Endothelial cell of umbilical vein (primary cell): ENCODE results near the gene NELFE. TPM values are rescaled to one million over a fixed set of nuclear protein-coding genes. Genes with fewer than 3 reads are reported as not detected.

ENCODE experiments used
- BruUV-seq: library from RNA; stranded (reverse); fragments of 400-500 nt; replicated peaks from 2 replicates; lab custom pipeline; 2021; lab: Mats Ljungman, UMichigan
- CTCF ChIA-PET: fragments of 300-600, 350-600 bp; sonication (Branson Sonifier 250); formaldehyde crosslinking; loops from one replicate; lab custom pipeline; 2021; ENCODE audit warnings: antibody characterized with exemption, inconsistent platforms; lab: Charles Lee
- POLR2A ChIA-PET: fragments of 300-600, 350-600 bp; sonication (Branson Sonifier 250); formaldehyde crosslinking; loops from one replicate; lab custom pipeline; 2021; ENCODE audit warnings: antibody characterized with exemption, inconsistent platforms; lab: Charles Lee
- DNase-seq: peaks from one replicate; pipeline ENCODE4 v3.0.0-alpha.2; 2011; ENCODE audit warnings: low read depth, low spot score
- FAIRE-seq: peaks from 2 replicates; lab custom pipeline; 2011; peaks lifted over from hg19 to GRCh38; lab: Jason Lieb, UNC
- H2AFZ ChIP-seq: 2 replicates; pipeline ENCODE4 v1.6.0; 2012; ENCODE audit warnings: low read depth, low read length, control low read depth, inconsistent platforms
- H3K27ac ChIP-seq: 2 replicates; pipeline ENCODE4 v1.5.1; 2011; ENCODE audit warnings: low read depth, mild to moderate bottlenecking, control low read depth, low read length, moderate library complexity; ENCODE audit not compliant: insufficient read depth
- H3K27me3 ChIP-seq, 2 experiments: 2 replicates each; pipeline versions ENCODE4 v1.6.0 to v1.6.1; 2011; ENCODE audit warnings: low read length in 2 of 2, mixed read lengths in 1 of 2; ENCODE audit not compliant: control insufficient read depth in 2 of 2, insufficient read depth in 2 of 2
- H3K36me3 ChIP-seq, 2 experiments: 2 replicates in 1 of 2; 3 replicates in 1 of 2; pipeline ENCODE4 v1.5.1; 2011; ENCODE audit warnings: low read length in 2 of 2, mild to moderate bottlenecking in 1 of 2, moderate library complexity in 1 of 2; ENCODE audit not compliant: control insufficient read depth in 2 of 2, insufficient read depth in 2 of 2; ENCODE audit errors: extremely low read depth in 1 of 2
- H3K4me1 ChIP-seq: 3 replicates; pipeline ENCODE4 v1.5.1; 2011; ENCODE audit warnings: mild to moderate bottlenecking, low read length; ENCODE audit not compliant: control insufficient read depth, insufficient read depth; ENCODE audit errors: extremely low read depth
- H3K4me2 ChIP-seq: 2 replicates; pipeline ENCODE4 v1.6.1; 2011; ENCODE audit warnings: low read length, control low read depth, mixed read lengths; ENCODE audit not compliant: insufficient read depth
- H3K4me3 ChIP-seq, 3 experiments: fragments of 200-600 bp in 1 of 3; sonication (generic), shearing (Covaris generic) in 1 of 3; replicated peaks in 1 of 3; 2 replicates each; pipeline ENCODE4 v1.5.1; 2011 to 2016; ENCODE audit warnings: control low read depth in 3 of 3, low read length in 3 of 3, mild to moderate bottlenecking in 2 of 3, inconsistent platforms in 1 of 3, low read depth in 1 of 3, moderate library complexity in 1 of 3; ENCODE audit not compliant: insufficient read depth in 1 of 3
- H3K79me2 ChIP-seq: 2 replicates; pipeline ENCODE4 v1.6.0; 2012; ENCODE audit warnings: low read length, inconsistent platforms; ENCODE audit not compliant: control insufficient read depth, insufficient read depth
- H3K9ac ChIP-seq: replicated peaks from 2 replicates; pipeline ENCODE3; 2011; ENCODE audit warnings: low read length, control low read depth; ENCODE audit not compliant: insufficient read depth; ENCODE audit errors: extremely low read depth
- H3K9me1 ChIP-seq: replicated peaks from 3 replicates; pipeline ENCODE4 v1.6.0; 2011; ENCODE audit warnings: mild to moderate bottlenecking, low read length; ENCODE audit not compliant: control insufficient read depth, insufficient read depth; ENCODE audit errors: extremely low read depth
- H3K9me3 ChIP-seq: replicated peaks from 2 replicates; pipeline ENCODE4 v1.5.1; 2012; ENCODE audit warnings: low read length, inconsistent platforms; ENCODE audit not compliant: control insufficient read depth, insufficient read depth
- H4K20me1 ChIP-seq: replicated peaks from 2 replicates; pipeline ENCODE3; 2011; ENCODE audit warnings: mild to moderate bottlenecking, low read length; ENCODE audit not compliant: control insufficient read depth, insufficient read depth; ENCODE audit errors: extremely low read depth
- CTCF ChIP-seq, 2 donors: IDR thresholded peaks; 1 replicate in 1 of 2; 2 replicates in 1 of 2; pipeline ENCODE4 v1.5.1; 2011; ENCODE audit warnings: low read length in 2 of 2, mild to moderate bottlenecking in 2 of 2, moderate library complexity in 2 of 2, control low read depth in 1 of 2, inconsistent platforms in 1 of 2, low read depth in 1 of 2; ENCODE audit not compliant: insufficient read depth in 1 of 2; ENCODE audit errors: extremely low read depth in 1 of 2
- EZH2 ChIP-seq: IDR thresholded peaks from 2 replicates; pipeline ENCODE4 v1.6.1; 2012; ENCODE audit warnings: borderline replicate concordance, low read depth, mild to moderate bottlenecking, moderate library complexity, low read length, inconsistent platforms; ENCODE audit not compliant: severe bottlenecking
- FOS ChIP-seq: IDR thresholded peaks from 2 replicates; pipeline ENCODE4 v1.6.1; 2011; ENCODE audit warnings: mild to moderate bottlenecking, low read length, moderate library complexity, borderline replicate concordance; ENCODE audit not compliant: insufficient read depth
- GATA2 ChIP-seq: IDR thresholded peaks from 2 replicates; pipeline ENCODE4 v1.7.0; 2011; ENCODE audit warnings: low read depth, mild to moderate bottlenecking, moderate library complexity, mixed read lengths, low read length; ENCODE audit not compliant: insufficient read length, insufficient read depth
- JUN ChIP-seq: IDR thresholded peaks from 2 replicates; pipeline ENCODE4 v1.6.1; 2011; ENCODE audit warnings: borderline replicate concordance, low read depth; ENCODE audit not compliant: insufficient read length, insufficient read depth
- MAX ChIP-seq: IDR thresholded peaks from 2 replicates; pipeline ENCODE4 v1.6.1; 2011; ENCODE audit not compliant: insufficient read depth, insufficient read length
- MYC ChIP-seq: IDR thresholded peaks from one replicate; pipeline ENCODE4 v1.6.1; 2011; ENCODE audit warnings: mild to moderate bottlenecking, low read depth, low read length
- POLR2A ChIP-seq: IDR thresholded peaks from 2 replicates; pipeline ENCODE4 v1.6.1; 2012; ENCODE audit warnings: low read depth, mild to moderate bottlenecking, control low read depth, low read length
- POLR2AphosphoS5 ChIP-seq: IDR thresholded peaks from 2 replicates; pipeline ENCODE4 v1.6.1; 2012; ENCODE audit warnings: low read depth, mild to moderate bottlenecking, control low read depth, low read length, moderate library complexity; ENCODE audit not compliant: insufficient read depth
- dilution Hi-C: fragments of 300-500 bp; cut with MboI; formaldehyde crosslinking; loops from one replicate; pipeline ENCODE4 v1.15.0; 2019; ENCODE audit warnings: low sequenced_read_pairs; ENCODE audit not compliant: extremely low pct_ligation_motif_present
- intact Hi-C: fragments of 100-400 bp; cut with micrococcal nuclease; formaldehyde crosslinking; loops from one replicate; pipeline ENCODE4 v1.10.0; 2022
- polyA plus RNA-seq, 4 experiments: library from polyadenylated mRNA; depleted of rRNA in 3 of 4; stranded (reverse) in 3 of 4; unstranded in 1 of 4; fragments of >200 nt; gene quantifications; 2 replicates each; pipeline versions ENCODE4 v1.2.1 to v1.2.3, GENCODE V29; 2011 to 2012; ENCODE audit warnings: missing spikeins in 1 of 4
- total RNA-seq: library from RNA; stranded (reverse); gene quantifications from 2 replicates; pipeline ENCODE4 v1.2.3, GENCODE V29; 2021

The NELFE gene
- total and polyA plus RNA-seq, 2 donors (not counting 3 experiments of a cell fraction or from before 2014, with no cell fraction given): 55.8 to 68.5 TPM

GRCh38 chr6:31972709-31973350, 14.1 kb upstream of the NELFE start:
- BruUV-seq: TSS peak; percentile 80
- Histone ChIP-seq H3K79me2 (peaks cover 29% of the 10 kb centered on the region), H3K4me2 (peak overlapping the region; percentile 91), H4K20me1 (no peaks in the 10 kb centered on the region), H2AFZ (peak overlapping the region; percentile 36), H3K9me3 (no peaks in the 10 kb centered on the region), H3K9ac (peak overlapping the region; percentile 82), H3K4me3 (peak overlapping the region; percentile 36 to 73 (median 63)), H3K36me3 (peaks cover 2 to 17% of the 10 kb centered on the region in 2 experiments), H3K27ac (peak overlapping the region; percentile 79), H3K9me1 (no peaks in the 10 kb centered on the region), H3K27me3 (no peaks in the 10 kb centered on the region), H3K4me1 (peaks cover 17% of the 10 kb centered on the region)
- FAIRE-seq: peak; percentile 52
- dilution Hi-C loops (no loop called here), intact Hi-C loops (loop anchor here (1.0 kb wide), 1 partner anchor 14 kb away; the partner anchor contains the start of gene SKIC2)
- TF ChIP-seq MYC: no peak
- CTCF ChIA-PET: interaction anchor here (1.1 to 1.6 kb wide), 3 partner anchors 20 to 895 kb away, joined by 3 to 8 read pairs (median 3); no protein-coding TSS in a partner anchor
- POLR2A ChIA-PET: no interaction called here
- peak; percentile 23 for DNase-seq

GRCh38 chr6:31971993-31972708, 13.4 kb upstream of the NELFE start, which contains the start of gene DXO:
TSS of gene DXO (minus strand) at chr6:31972138. CDS start at chr6:31971675, 463 bp downstream.
- Histone ChIP-seq H3K4me1 (peaks cover 17% of the 10 kb centered on the region), H3K79me2 (peaks cover 29% of the 10 kb centered on the region), H3K27ac (peak within 1 kb of the TSS; percentile 79), H3K4me2 (peak within 1 kb of the TSS; percentile 91), H3K9me3 (no peaks in the 10 kb centered on the region), H4K20me1 (no peaks in the 10 kb centered on the region), H3K4me3 (peak within 1 kb of the TSS; percentile 51 to 73 (median 63)), H3K9ac (peak within 1 kb of the TSS; percentile 82), H3K9me1 (no peaks in the 10 kb centered on the region), H3K27me3 (no peaks in the 10 kb centered on the region), H2AFZ (peak within 1 kb of the TSS; percentile 61), H3K36me3 (peaks cover 5 to 24% of the 10 kb centered on the region in 2 experiments)
- intact Hi-C loops: loop anchor here (1.0 kb wide), 1 partner anchor 13 kb away; the partner anchor contains the start of gene SKIC2
- no TSS peak for BruUV-seq
- no peak for TF ChIP-seq FOS
- TF ChIP-seq EZH2: no peak
- no peak for TF ChIP-seq JUN
- no peak for TF ChIP-seq GATA2
- TF ChIP-seq MAX: peak; percentile 20
- TF ChIP-seq MYC: no peak
- no peak for TF ChIP-seq CTCF (IDR thresholded peaks at IDR 0.05; ENCODE audit: extremely low read depth in 1 of 2, insufficient read depth in 1 of 2, low read depth in 1 of 2, low read length in 2 of 2)
- no peak for TF ChIP-seq POLR2A
- peak; percentile 14 for TF ChIP-seq POLR2AphosphoS5
- CTCF ChIA-PET: interaction anchor here (1.6 kb wide), 2 partner anchors 20 to 896 kb away, joined by 3 to 8 read pairs; no protein-coding TSS in a partner anchor
- peak; percentile 91 for FAIRE-seq
- dilution Hi-C loops: no loop called here
- POLR2A ChIA-PET: interaction anchor here (0.5 kb wide), 1 partner anchor 371 kb away, joined by 4 read pairs; no protein-coding TSS in a partner anchor
- DNase-seq: peak; percentile 98
